ENCODE data around the gene KCNJ4.

Gene KCNJ4

DNA sequence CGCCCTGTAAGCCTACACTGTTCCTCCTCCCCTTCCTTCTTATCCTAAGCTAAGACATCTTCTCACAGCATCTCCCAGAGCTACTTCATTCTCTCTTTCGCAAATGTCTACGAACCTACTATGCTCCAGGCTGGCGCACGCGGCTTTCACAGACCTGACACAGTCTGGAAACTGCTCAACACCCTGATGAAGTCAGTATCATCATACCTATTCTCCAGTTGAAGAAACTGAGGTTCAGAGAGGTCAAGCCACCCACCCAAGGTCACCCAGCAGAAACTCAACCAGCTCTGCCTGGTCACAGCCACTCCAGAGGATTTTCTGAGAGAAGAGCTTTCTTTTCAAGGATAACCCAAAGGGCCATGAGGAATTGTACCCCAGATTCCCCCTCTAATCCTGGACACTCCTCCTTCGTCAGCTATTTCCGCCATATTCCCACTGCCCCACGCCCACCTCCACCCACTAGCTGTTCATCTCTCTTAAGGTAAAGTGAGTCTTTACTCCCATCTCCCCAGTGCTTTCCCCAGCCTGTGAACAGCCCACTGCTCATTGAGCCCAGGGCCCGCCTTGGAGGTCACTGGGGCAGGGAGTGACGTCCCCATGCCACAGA, 1.8 kb downstream of the KCNJ4 start:
- no peak for DNase-seq (ENCODE audit: low read depth in 1 of 2, low spot score in 1 of 2)

DNA sequence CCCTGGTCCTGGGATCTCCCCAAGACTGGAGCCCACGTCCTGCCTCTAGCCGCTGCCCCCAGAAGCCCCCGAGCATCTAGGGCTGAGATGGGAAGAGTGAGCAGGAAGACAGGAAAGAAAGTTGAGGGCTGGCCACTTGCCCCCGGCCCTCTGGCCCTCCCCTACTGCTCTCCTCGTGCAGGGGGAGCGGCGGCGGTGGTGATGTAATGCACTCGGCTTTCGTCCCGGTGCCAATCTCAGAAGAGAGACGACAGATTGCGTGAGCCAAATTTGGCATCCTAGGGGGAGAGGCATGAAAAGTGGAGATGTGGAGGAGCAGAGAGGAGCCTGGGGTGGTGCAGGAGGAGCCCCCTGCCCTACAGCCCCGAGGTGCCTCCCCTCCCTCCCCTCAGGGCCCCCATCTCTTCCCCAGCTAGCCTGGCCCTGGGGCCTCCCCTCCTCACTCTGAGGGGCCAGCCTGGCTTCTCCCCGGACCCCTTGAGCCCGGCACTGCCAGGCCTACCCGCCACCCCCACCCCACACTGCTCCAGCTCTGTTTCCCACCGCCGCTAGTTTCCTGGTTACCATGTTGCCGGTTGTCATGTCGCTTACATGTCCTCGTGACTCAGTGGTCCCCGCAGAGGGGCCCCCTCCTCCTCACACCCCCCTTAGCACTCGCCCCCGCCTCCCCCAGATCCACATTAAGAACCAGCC, 2.5 kb downstream of the KCNJ4 start:
- no peak for DNase-seq (ENCODE audit: low read depth in 1 of 2, low spot score in 1 of 2)

GRCh38 chr22:38451864-38452263, 3.1 kb downstream of the KCNJ4 start:
- no peak for DNase-seq (ENCODE audit: low read depth in 1 of 2, low spot score in 1 of 2)

GRCh38 chr22:38451404-38451803, 3.6 kb downstream of the KCNJ4 start:
- DNase-seq (ENCODE audit: low read depth in 1 of 2, low spot score in 1 of 2), result no peak

DNA sequence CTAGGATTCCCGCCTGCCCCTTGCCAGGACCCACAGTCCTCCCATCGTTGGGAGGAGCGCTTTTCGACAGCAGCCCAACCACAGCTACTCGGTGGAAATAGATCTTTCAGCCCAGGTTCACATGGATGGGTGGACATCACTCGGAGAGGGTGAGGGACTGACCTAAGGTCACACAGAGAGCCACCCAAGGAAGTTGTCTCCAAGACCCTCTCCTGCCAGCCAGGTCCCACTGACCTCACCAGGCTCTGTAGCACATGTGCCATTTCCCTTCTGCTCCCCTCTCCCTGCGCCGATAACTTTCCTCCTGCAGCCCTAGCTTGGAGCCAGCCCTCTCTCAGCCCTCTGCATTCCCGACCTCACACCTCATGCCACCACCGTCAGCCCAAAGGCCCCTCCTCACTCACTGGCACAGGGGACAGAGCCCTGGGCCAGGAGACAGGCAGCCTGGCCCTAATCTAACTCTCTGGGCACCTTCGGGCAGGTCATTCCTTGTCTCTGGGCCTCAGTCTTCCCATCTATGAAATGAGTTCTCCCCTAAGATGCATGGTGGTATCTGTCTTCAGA, 4.7 kb downstream of the KCNJ4 start:
- DNase-seq (ENCODE audit: low read depth in 1 of 2, low spot score in 1 of 2), result no peak

DNA sequence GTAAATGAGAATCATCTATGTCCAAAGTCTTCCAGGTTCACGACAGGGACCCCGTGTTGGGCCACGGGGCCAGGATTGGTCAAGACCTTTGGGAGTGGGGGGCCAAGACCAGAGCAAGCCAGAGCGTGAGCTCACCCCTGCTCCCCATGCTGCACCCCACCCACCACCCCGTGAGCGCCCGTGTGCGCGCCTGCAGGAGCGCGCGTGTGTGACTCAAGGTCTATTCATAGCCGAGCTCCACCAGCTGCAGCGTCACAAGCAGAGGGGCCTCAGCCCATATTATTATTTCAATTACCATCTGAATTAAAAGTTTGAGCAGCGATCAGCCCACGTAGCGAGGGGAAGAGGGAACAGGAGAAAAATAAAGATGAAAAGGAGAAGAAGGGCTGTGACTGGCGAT, 5.2 kb downstream of the KCNJ4 start:
- no peak for DNase-seq (ENCODE audit: low read depth in 1 of 2, low spot score in 1 of 2)

DNA sequence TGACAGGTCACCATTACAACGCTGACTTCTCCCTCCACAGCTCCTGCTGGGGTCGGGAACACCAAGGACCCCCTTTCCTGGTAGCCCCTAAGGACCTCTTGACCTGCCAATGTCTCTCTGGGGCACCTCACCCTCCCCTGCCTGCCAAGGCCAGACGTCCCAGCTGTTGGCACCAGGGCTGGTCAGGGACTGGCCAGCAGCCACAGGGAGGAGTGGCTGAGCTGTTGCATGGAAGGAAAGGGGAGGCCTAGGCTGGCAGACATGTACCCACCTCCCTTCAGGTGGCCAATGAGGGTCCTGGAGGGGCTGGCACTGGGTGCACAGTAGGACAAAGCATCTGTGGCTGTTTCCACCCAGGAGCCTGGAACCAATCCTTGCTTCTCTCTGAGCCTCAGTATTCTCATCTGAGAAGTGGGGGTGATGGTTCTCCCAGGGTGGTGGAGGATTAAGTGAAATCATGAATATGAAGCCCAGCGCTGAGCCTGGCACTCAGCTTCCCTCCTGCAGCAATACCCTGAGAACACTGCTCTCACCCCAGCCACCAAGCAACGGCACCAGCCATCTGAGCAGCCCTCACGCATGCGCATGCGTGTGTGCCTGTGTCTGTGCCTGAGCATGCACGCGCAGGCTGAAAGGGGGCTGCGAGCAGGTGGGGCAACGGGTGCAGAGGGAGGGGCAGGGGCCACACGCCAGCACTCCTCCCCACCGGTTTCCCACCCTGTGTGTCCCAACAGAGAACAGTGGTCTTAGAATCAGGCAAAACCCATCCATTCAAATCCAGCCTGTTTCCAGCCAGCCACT, 5.9 kb downstream of the KCNJ4 start:
- no peak for DNase-seq (ENCODE audit: low read depth in 1 of 2, low spot score in 1 of 2)

DNA sequence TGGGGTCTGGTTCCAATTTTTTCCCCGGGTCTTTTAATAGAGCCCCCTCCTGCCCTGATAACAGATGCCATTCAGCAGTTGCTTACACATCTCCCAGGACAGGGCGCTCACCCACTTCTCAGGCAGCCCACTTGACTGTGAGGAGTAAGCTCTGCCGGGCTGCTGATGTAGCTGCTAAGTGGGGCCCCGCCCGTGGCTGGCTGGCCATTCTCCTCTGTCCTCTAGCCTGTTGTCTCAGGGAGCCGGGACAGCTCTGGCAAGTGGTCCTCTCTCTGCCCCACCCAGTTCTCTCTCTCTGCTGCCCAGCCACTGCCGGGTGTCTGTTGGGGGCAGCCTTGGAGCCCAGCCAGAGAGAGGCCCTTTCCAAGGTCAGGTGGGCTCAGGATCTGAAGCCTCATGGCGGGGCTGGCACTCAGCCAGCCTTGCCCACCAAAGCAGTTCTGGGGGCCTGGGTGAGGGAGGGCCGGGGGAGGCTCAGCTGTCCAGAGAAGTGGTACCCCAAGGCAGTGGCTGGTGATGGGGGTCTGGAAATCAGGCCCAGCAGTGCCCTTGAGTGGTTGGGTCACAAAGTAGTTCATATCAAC, 8.9 kb downstream of the KCNJ4 start:
- DNase-seq (ENCODE audit: low read depth in 1 of 2, low spot score in 1 of 2), result no peak

- no peak for DNase-seq (ENCODE audit: low read depth in 1 of 2, low spot score in 1 of 2)
These were observed 10.2 kb downstream of the KCNJ4 start for GRCh38 chr22:38444783-38445182.

DNA sequence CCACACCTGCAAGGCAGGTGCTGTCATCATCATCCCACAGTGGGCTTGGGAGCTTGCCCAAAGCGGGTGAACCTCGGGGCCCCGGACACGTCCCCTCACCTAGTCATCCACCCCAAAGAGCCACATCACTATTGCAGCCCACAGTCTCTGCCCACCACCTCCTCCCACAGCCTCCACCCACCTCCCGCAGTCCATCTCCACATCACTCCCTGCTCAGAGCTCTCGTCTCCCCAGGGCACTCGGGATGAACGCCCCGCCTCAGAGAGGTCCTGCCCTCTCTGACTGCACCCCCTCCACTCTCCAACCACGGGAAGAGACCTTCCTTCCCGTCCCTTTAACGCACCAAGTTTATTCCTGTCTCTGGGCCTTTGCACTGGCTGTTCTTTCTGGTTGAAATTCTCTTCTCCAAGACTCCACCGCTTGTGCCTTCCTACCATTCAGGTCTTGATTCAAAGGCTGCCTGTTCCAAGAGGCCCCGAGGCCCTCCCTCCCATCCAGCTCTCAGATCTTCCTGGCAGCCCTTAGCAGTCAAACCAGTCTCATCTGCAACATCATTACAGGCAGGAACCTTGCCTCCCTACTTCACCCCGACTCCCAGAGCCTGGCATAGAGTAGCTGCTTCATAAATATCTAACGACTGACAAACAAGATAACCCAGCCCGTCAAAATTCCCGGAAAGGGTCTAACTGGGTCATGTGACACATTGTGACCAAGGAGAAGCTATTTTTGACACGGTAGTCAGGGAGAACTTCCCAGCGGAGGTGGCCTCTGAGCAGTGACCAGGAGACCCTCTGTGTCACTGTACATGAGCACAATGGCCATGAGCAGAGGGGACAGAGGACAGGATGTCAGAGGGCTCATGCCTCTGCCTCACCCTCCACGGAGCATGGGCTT, 11.1 kb downstream of the KCNJ4 start:
- no peak for DNase-seq (ENCODE audit: low read depth in 1 of 2, low spot score in 1 of 2)

DNA sequence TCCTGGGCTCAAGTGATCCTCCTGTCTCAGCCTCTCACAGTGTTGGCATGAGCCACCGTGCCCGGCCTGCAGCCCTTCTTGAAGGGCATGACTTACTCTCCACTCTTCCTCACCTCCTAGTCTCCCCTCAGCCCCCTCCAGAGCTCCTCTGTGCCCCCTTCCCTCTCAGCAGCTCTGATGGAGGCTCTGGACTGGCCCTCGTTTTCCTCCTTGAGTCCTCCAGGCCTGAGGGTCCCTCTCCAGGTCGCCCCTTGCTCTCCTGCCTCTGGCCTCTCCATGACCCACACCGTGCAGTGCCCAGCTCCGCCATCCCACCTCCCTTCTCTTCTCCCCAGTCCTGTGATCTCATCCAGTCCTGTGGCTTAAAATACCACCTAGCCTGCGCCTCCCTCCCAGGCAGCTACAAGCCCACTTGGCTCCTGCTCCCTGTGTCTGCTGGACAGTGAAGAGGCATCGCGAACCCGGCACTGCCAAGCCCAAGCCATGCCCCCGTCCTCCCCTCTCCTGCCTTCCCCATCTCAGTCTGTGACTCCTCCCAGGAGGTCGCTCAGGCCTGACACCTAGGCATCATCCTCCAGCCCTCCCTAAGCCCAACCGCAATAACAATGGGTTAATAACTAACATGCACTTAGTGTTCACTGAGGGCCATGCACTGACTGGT, 11.9 kb downstream of the KCNJ4 start:
- DNase-seq (ENCODE audit: low read depth in 1 of 2, low spot score in 1 of 2), result no peak

GRCh38 chr22:38441620-38442287, 13.2 kb downstream of the KCNJ4 start:
- DNase-seq (ENCODE audit: low read depth in 1 of 2, low spot score in 1 of 2), result no peak

- DNase-seq (ENCODE audit: low read depth in 1 of 2, low spot score in 1 of 2), result no peak
These were observed 14.2 kb downstream of the KCNJ4 start for GRCh38 chr22:38440747-38441350.

DNA sequence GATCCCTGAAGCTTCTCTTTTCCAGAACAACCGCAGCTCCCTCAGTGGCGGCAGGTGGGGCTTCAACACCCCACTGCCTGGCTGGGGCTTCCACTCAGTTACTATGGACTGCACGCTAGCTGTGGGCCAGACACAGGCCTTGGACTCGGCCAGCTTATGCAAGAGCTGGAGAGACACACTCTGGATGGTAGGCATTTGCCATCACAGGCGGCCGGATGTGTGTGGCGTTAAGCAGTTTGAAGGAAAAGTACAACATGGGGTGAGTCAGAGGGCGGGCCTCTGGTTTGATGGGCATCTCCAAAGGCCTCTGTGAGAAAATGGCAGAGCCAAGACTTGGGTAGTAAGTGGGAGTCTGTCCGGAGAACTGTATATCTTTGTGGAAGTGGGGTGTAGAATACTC, 17.6 kb downstream of the KCNJ4 start:
- DNase-seq (ENCODE audit: low read depth in 1 of 2, low spot score in 1 of 2), result no peak

DNA sequence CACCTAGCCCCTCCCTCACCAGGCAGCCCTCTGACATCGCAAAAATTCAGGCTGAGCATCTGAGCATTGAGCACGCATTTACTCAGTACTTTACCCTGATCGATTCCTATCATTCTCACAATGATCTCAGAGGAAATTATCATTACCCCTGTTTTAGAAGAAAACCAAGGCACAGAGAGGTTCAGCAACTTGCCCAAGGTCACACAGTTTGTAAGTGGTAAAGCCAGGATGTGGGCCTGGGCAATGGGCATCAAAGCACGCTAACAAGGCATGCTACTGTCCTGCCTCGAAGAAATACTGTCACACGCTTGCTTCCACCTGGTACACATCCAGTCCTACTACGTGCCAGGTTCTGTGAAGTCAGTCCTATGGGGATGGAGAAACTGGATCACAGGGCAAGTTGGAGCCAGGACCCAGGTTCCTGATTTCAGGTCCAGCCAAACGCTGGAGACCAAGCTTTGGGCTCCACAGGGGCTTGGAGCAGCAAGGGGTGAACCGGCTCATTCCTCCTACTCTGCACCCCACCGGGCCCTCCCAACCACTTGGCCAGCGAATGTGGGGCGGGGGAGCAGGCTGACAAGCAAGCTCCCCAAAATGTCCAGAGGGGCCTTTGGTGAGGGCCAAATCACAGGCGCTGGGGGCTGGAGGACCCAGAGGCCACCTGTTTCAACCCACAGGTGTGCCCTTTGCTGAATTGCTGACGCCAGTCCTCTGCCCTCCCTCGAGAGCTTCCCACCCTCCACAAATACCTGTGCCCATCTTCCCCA, 18.2 kb downstream of the KCNJ4 start:
- DNase-seq (ENCODE audit: low read depth in 1 of 2, low spot score in 1 of 2), result no peak

DNA sequence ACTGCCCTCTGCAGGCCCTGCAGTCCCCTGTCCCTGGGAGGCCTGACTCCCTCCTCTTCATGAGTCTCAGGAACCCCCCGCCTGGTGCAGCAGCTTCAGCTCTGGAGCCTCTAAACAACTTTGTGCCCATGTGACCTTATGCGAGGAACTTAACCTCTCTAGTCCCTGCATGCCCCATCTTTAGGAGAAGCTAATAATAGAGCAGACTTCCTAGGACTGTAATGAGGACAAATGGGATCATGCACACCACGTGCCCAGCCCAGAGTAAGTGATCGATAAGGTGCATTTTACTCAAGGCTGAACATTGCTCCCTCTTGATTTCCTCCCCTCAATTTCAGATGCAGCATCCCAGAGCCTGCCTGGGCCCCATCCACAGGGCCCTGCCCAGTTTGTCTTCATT, 19.0 kb downstream of the KCNJ4 start:
- DNase-seq (ENCODE audit: low read depth in 1 of 2, low spot score in 1 of 2), result no peak

DNA sequence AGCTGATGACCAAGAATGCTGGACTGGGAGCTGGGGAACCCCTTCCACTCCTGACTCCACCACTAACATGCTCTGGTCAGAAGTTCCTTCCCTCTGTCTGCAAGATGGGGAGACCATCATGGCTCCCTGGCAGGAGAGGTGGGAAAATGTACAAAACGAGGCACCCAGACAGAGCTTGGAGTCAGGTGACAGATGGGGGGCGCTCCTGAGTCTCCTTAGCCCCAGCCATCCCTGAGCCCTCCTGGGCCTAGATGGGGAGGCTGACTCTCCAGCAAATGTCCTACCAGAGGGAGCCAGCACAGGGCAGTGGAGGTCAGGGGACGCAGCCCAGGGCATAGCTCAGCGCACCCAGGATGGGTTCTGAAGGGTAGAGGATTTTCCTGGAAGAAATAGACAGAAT, 20.0 kb downstream of the KCNJ4 start:
- no peak for DNase-seq (ENCODE audit: low read depth in 1 of 2, low spot score in 1 of 2)

DNA sequence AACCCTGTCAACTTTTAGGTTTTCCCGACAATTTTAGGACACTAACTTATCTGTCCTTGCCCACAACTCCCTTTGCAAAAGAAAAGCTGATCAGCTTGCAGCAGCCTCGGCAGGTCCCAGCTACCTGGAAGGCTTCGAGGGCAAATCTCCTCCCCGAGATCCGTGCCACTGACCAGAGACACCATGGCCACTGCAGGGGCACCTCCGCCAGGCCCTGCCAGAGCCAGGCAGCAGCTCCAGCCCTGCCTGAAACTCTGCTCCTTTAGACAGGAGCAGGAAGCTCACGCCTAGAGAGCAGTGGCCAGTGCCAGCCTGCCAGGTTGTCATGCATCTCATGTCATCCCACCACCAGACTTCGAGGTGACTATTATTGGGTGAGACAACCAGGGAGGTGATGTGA, 21.1 kb downstream of the KCNJ4 start:
- no peak for DNase-seq (ENCODE audit: low read depth in 1 of 2, low spot score in 1 of 2)

Measured in stimulated activated CD4-positive, alpha-beta T cell treated with anti-CD3 and anti-CD28 coated beads, Interleukin-15, amount 100 ng/mL, for 1 hour (primary cell).